Endothelial cell of umbilical vein (primary cell): ENCODE results near the gene MREG. TPM values are rescaled to one million over a fixed set of nuclear protein-coding genes. Genes with fewer than 3 reads are reported as not detected.

Experiments
- BruUV-seq: library from RNA; stranded (reverse); fragments of 400-500 nt; replicated peaks from 2 replicates; lab custom pipeline; 2021; lab: Mats Ljungman, UMichigan
- CTCF ChIA-PET: fragments of 300-600, 350-600 bp; sonication (Branson Sonifier 250); formaldehyde crosslinking; loops from one replicate; lab custom pipeline; 2021; ENCODE audit warnings: antibody characterized with exemption, inconsistent platforms; lab: Charles Lee
- POLR2A ChIA-PET: fragments of 300-600, 350-600 bp; sonication (Branson Sonifier 250); formaldehyde crosslinking; loops from one replicate; lab custom pipeline; 2021; ENCODE audit warnings: antibody characterized with exemption, inconsistent platforms; lab: Charles Lee
- DNase-seq: peaks from one replicate; pipeline ENCODE4 v3.0.0-alpha.2; 2011; ENCODE audit warnings: low read depth, low spot score
- FAIRE-seq: peaks from 2 replicates; lab custom pipeline; 2011; peaks lifted over from hg19 to GRCh38; lab: Jason Lieb, UNC
- H2AFZ ChIP-seq: 2 replicates; pipeline ENCODE4 v1.6.0; 2012; ENCODE audit warnings: low read depth, low read length, control low read depth, inconsistent platforms
- H3K27ac ChIP-seq: 2 replicates; pipeline ENCODE4 v1.5.1; 2011; ENCODE audit warnings: low read depth, mild to moderate bottlenecking, control low read depth, low read length, moderate library complexity; ENCODE audit not compliant: insufficient read depth
- H3K27me3 ChIP-seq, 2 experiments: 2 replicates each; pipeline versions ENCODE4 v1.6.0 to v1.6.1; 2011; ENCODE audit warnings: low read length in 2 of 2, mixed read lengths in 1 of 2; ENCODE audit not compliant: control insufficient read depth in 2 of 2, insufficient read depth in 2 of 2
- H3K36me3 ChIP-seq, 2 experiments: 2 replicates in 1 of 2; 3 replicates in 1 of 2; pipeline ENCODE4 v1.5.1; 2011; ENCODE audit warnings: low read length in 2 of 2, mild to moderate bottlenecking in 1 of 2, moderate library complexity in 1 of 2; ENCODE audit not compliant: control insufficient read depth in 2 of 2, insufficient read depth in 2 of 2; ENCODE audit errors: extremely low read depth in 1 of 2
- H3K4me1 ChIP-seq: 3 replicates; pipeline ENCODE4 v1.5.1; 2011; ENCODE audit warnings: mild to moderate bottlenecking, low read length; ENCODE audit not compliant: control insufficient read depth, insufficient read depth; ENCODE audit errors: extremely low read depth
- H3K4me2 ChIP-seq: 2 replicates; pipeline ENCODE4 v1.6.1; 2011; ENCODE audit warnings: low read length, control low read depth, mixed read lengths; ENCODE audit not compliant: insufficient read depth
- H3K4me3 ChIP-seq, 3 experiments: fragments of 200-600 bp in 1 of 3; sonication (generic), shearing (Covaris generic) in 1 of 3; replicated peaks in 1 of 3; 2 replicates each; pipeline ENCODE4 v1.5.1; 2011 to 2016; ENCODE audit warnings: control low read depth in 3 of 3, low read length in 3 of 3, mild to moderate bottlenecking in 2 of 3, inconsistent platforms in 1 of 3, low read depth in 1 of 3, moderate library complexity in 1 of 3; ENCODE audit not compliant: insufficient read depth in 1 of 3
- H3K79me2 ChIP-seq: 2 replicates; pipeline ENCODE4 v1.6.0; 2012; ENCODE audit warnings: low read length, inconsistent platforms; ENCODE audit not compliant: control insufficient read depth, insufficient read depth
- H3K9ac ChIP-seq: replicated peaks from 2 replicates; pipeline ENCODE3; 2011; ENCODE audit warnings: low read length, control low read depth; ENCODE audit not compliant: insufficient read depth; ENCODE audit errors: extremely low read depth
- H3K9me1 ChIP-seq: replicated peaks from 3 replicates; pipeline ENCODE4 v1.6.0; 2011; ENCODE audit warnings: mild to moderate bottlenecking, low read length; ENCODE audit not compliant: control insufficient read depth, insufficient read depth; ENCODE audit errors: extremely low read depth
- H3K9me3 ChIP-seq: replicated peaks from 2 replicates; pipeline ENCODE4 v1.5.1; 2012; ENCODE audit warnings: low read length, inconsistent platforms; ENCODE audit not compliant: control insufficient read depth, insufficient read depth
- H4K20me1 ChIP-seq: replicated peaks from 2 replicates; pipeline ENCODE3; 2011; ENCODE audit warnings: mild to moderate bottlenecking, low read length; ENCODE audit not compliant: control insufficient read depth, insufficient read depth; ENCODE audit errors: extremely low read depth
- EZH2 ChIP-seq: IDR thresholded peaks from 2 replicates; pipeline ENCODE4 v1.6.1; 2012; ENCODE audit warnings: borderline replicate concordance, low read depth, mild to moderate bottlenecking, moderate library complexity, low read length, inconsistent platforms; ENCODE audit not compliant: severe bottlenecking
- FOS ChIP-seq: IDR thresholded peaks from 2 replicates; pipeline ENCODE4 v1.6.1; 2011; ENCODE audit warnings: mild to moderate bottlenecking, low read length, moderate library complexity, borderline replicate concordance; ENCODE audit not compliant: insufficient read depth
- GATA2 ChIP-seq: IDR thresholded peaks from 2 replicates; pipeline ENCODE4 v1.7.0; 2011; ENCODE audit warnings: low read depth, mild to moderate bottlenecking, moderate library complexity, mixed read lengths, low read length; ENCODE audit not compliant: insufficient read length, insufficient read depth
- JUN ChIP-seq: IDR thresholded peaks from 2 replicates; pipeline ENCODE4 v1.6.1; 2011; ENCODE audit warnings: borderline replicate concordance, low read depth; ENCODE audit not compliant: insufficient read length, insufficient read depth
- MYC ChIP-seq: IDR thresholded peaks from one replicate; pipeline ENCODE4 v1.6.1; 2011; ENCODE audit warnings: mild to moderate bottlenecking, low read depth, low read length
- POLR2A ChIP-seq: IDR thresholded peaks from 2 replicates; pipeline ENCODE4 v1.6.1; 2012; ENCODE audit warnings: low read depth, mild to moderate bottlenecking, control low read depth, low read length
- POLR2AphosphoS5 ChIP-seq: IDR thresholded peaks from 2 replicates; pipeline ENCODE4 v1.6.1; 2012; ENCODE audit warnings: low read depth, mild to moderate bottlenecking, control low read depth, low read length, moderate library complexity; ENCODE audit not compliant: insufficient read depth
- dilution Hi-C: fragments of 300-500 bp; cut with MboI; formaldehyde crosslinking; loops from one replicate; pipeline ENCODE4 v1.15.0; 2019; ENCODE audit warnings: low sequenced_read_pairs; ENCODE audit not compliant: extremely low pct_ligation_motif_present
- intact Hi-C: fragments of 100-400 bp; cut with micrococcal nuclease; formaldehyde crosslinking; loops from one replicate; pipeline ENCODE4 v1.10.0; 2022
- polyA plus RNA-seq, 4 experiments: library from polyadenylated mRNA; depleted of rRNA in 3 of 4; stranded (reverse) in 3 of 4; unstranded in 1 of 4; fragments of >200 nt; gene quantifications; 2 replicates each; pipeline versions ENCODE4 v1.2.1 to v1.2.3, GENCODE V29; 2011 to 2012; ENCODE audit warnings: missing spikeins in 1 of 4
- total RNA-seq: library from RNA; stranded (reverse); gene quantifications from 2 replicates; pipeline ENCODE4 v1.2.3, GENCODE V29; 2021
- TF ChIP-seq, protein P1 (sequence below), 2 donors: IDR thresholded peaks; 1 replicate in 1 of 2; 2 replicates in 1 of 2; pipeline ENCODE4 v1.5.1; 2011; ENCODE audit warnings: low read length in 2 of 2, mild to moderate bottlenecking in 2 of 2, moderate library complexity in 2 of 2, control low read depth in 1 of 2, inconsistent platforms in 1 of 2, low read depth in 1 of 2; ENCODE audit not compliant: insufficient read depth in 1 of 2; ENCODE audit errors: extremely low read depth in 1 of 2
- TF ChIP-seq, protein P2 (sequence below): IDR thresholded peaks from 2 replicates; pipeline ENCODE4 v1.6.1; 2011; ENCODE audit not compliant: insufficient read depth, insufficient read length

Gene MREG
- total and polyA plus RNA-seq, 2 donors (not counting 3 experiments of a cell fraction or from before 2014, with no cell fraction given) = 0.41 to 3.9 TPM

DNA sequence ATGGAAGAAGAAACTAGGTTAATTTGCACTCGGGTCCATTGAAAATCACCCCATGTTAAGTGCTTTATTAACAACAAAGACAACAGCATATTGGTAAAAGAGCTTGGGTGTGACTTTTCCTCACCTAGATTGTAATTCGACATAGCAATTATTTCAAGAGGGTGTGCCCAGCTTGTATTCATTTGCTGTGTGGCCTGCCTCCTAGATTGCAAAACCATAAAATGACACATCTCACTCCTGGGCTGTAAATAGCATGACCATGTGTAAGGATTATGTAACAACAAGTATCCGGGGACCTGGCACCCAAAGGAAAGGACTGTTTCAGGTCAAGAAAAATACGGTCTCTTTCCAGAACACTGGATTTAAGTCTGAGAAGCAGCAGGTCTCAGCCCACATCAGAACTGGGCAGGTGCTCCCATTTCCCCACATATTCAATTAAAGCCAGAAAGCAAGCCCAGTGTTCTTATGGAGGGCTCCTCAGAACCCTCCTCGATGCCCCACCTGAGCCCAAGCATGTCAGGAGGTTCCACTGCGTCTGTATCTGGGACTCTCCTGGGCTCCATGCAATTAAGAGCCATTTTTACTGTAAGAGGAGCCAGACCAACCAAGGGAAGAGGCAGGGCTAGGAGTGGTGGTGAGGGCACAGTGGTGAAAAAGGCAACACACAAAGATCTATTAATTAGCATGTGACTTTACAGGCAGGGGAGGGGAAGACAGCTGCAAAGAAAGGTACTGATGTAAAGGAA lies 39.2 kb downstream of the MREG start:
- no peaks in the 10 kb centered on the region for H3K9me1 ChIP-seq
- no TSS peak for BruUV-seq
- no peaks in the 10 kb centered on the region for H3K36me3 ChIP-seq
- no peak overlapping the region for H2AFZ ChIP-seq
- DNase-seq (no peak), FAIRE-seq (peak; percentile 18)
- no peak for TF ChIP-seq MYC
- no peak overlapping the region for H3K4me2 ChIP-seq
- peaks cover 0 to 2% of the 10 kb centered on the region in 2 experiments for H3K27me3 ChIP-seq
- ChIA-PET CTCF (interaction anchor here (1.1 kb wide), 1 partner anchor 49 kb away, joined by 3 read pairs; no protein-coding TSS in a partner anchor), POLR2A (no interaction called here)
- intact Hi-C loops = no loop called here
- H3K9me3 ChIP-seq = no peaks in the 10 kb centered on the region
- dilution Hi-C loops = no loop called here
- H3K4me1 ChIP-seq = no peaks in the 10 kb centered on the region
- no peaks in the 10 kb centered on the region for H3K79me2 ChIP-seq
- H3K27ac ChIP-seq = no peak overlapping the region
- H3K9ac ChIP-seq = no peak overlapping the region
- no peaks in the 10 kb centered on the region for H4K20me1 ChIP-seq
- H3K4me3 ChIP-seq = no peak overlapping the region

DNA sequence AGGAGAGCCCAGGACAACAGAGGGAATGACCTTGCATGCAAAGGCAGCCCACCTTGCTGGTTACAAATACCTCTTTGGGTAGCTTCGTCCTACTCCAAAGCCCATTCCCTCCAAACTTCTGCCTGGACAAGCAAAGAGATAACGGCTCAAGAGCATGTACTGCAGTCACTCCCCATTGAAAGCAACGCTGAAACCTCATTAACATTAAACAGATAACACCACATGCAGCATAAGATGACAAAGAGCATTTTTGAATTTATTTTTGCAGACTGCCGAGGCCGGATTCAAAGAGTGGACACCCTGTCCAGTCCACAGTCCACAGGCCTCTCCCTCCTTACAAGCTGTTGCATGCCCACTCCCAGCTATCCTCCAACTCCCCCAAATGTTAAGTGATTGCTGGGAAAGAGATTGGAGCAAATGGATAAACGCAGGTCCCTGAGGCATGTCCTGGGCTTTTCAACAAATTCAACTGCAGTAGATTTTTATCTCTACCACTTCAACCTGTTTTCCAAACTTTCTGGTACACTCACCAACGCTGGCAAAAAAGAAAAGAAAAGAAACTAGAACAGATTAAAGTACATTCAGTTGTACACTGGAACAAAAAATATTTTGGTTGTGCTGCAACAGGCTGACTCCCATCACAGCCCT lies 40.1 kb downstream of the MREG start:
- Histone ChIP-seq H3K27ac (no peak overlapping the region), H3K9me1 (no peaks in the 10 kb centered on the region), H3K9ac (no peak overlapping the region), H3K4me2 (no peak overlapping the region), H3K79me2 (no peaks in the 10 kb centered on the region), H3K9me3 (no peaks in the 10 kb centered on the region), H3K36me3 (no peaks in the 10 kb centered on the region), H4K20me1 (no peaks in the 10 kb centered on the region), H3K4me3 (no peak overlapping the region), H2AFZ (no peak overlapping the region), H3K4me1 (no peaks in the 10 kb centered on the region), H3K27me3 (peaks cover 0 to 2% of the 10 kb centered on the region in 2 experiments)
- ChIA-PET POLR2A (no interaction called here), CTCF (interaction anchor here (1.1 kb wide), 1 partner anchor 50 kb away, joined by 3 read pairs; no protein-coding TSS in a partner anchor)
- FAIRE-seq (no peak), DNase-seq (no peak)
- intact Hi-C loops (no loop called here), dilution Hi-C loops (no loop called here)
- no TSS peak for BruUV-seq
- no peak for TF ChIP-seq JUN
- no peak for TF ChIP-seq POLR2AphosphoS5
- TF ChIP-seq FOS = no peak
- TF ChIP-seq, protein P1, sequence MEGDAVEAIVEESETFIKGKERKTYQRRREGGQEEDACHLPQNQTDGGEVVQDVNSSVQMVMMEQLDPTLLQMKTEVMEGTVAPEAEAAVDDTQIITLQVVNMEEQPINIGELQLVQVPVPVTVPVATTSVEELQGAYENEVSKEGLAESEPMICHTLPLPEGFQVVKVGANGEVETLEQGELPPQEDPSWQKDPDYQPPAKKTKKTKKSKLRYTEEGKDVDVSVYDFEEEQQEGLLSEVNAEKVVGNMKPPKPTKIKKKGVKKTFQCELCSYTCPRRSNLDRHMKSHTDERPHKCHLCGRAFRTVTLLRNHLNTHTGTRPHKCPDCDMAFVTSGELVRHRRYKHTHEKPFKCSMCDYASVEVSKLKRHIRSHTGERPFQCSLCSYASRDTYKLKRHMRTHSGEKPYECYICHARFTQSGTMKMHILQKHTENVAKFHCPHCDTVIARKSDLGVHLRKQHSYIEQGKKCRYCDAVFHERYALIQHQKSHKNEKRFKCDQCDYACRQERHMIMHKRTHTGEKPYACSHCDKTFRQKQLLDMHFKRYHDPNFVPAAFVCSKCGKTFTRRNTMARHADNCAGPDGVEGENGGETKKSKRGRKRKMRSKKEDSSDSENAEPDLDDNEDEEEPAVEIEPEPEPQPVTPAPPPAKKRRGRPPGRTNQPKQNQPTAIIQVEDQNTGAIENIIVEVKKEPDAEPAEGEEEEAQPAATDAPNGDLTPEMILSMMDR (IDR thresholded peaks at IDR 0.05; ENCODE audit: extremely low read depth in 1 of 2, insufficient read depth in 1 of 2, low read depth in 1 of 2, low read length in 2 of 2) = no peak
- no peak for TF ChIP-seq MYC
- TF ChIP-seq EZH2 = no peak
- no peak for TF ChIP-seq GATA2
- TF ChIP-seq, protein P2, sequence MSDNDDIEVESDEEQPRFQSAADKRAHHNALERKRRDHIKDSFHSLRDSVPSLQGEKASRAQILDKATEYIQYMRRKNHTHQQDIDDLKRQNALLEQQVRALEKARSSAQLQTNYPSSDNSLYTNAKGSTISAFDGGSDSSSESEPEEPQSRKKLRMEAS = no peak
- TF ChIP-seq POLR2A = no peak
